NCI-H226 (cell line): ENCODE measurements around the gene NUDT16L1.

Experiments
- DNase-seq: peaks from one replicate; pipeline ENCODE4 v3.0.0-alpha.2; 2015

Gene NUDT16L1

GRCh38 chr16:4696172-4696904, 3.0 kb downstream of the NUDT16L1 start:
- DNase-seq = no peak

DNA sequence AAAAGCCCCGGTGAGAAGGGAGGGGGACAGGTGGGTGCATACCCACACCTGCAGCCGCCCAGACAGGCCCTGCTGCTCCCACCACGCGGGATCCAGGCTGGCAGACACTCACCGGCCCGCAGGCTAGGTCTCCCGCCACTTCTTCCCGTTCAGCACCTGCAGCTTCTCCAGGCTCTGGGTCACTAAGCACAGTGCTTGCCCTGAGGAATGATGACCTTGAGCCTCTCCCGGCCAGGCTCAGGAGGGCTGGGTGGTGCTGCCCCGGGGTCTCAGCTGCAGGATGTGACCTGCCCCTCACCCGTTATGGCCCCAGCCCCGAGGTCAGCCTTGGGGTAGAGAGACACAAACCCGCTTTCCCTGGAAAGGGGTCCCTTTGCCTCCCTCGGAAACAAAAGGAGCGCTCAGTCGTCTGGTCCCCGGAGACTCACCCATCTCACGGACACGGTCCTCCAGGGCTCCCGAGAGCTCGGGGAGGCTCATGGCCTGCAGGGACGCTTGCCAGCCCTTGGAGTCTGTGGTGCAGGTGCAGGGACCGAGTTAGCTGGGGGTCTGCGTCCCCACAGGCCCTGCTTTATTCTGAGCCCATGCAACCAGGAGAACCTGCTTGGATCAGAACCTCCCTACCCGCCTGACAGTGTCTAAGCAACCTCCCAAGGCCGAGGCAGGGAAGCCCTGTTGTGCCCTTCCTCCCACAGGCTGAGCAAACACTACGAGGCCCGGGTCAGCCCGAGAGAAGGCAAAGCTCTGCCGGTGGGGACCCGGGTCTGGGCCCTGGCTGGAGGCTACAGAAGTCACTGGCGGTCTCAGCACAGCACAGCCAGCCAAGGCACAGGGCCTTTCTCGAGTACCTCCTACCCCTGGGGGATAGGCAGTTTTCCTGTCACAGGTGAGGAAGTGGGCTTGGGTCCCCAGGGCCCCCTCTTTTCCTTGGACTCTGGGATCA, 3.8 kb downstream of the NUDT16L1 start:
- no peak for DNase-seq

- no peak for DNase-seq
These were observed 4.5 kb downstream of the NUDT16L1 start for GRCh38 chr16:4697848-4698291.

- DNase-seq = no peak
These were observed 5.1 kb downstream of the NUDT16L1 start for GRCh38 chr16:4698321-4699045.

GRCh38 chr16:4699046-4699556, 5.7 kb downstream of the NUDT16L1 start:
- DNase-seq = no peak

GRCh38 chr16:4700380-4700996, 7.1 kb downstream of the NUDT16L1 start:
- no peak for DNase-seq

DNA sequence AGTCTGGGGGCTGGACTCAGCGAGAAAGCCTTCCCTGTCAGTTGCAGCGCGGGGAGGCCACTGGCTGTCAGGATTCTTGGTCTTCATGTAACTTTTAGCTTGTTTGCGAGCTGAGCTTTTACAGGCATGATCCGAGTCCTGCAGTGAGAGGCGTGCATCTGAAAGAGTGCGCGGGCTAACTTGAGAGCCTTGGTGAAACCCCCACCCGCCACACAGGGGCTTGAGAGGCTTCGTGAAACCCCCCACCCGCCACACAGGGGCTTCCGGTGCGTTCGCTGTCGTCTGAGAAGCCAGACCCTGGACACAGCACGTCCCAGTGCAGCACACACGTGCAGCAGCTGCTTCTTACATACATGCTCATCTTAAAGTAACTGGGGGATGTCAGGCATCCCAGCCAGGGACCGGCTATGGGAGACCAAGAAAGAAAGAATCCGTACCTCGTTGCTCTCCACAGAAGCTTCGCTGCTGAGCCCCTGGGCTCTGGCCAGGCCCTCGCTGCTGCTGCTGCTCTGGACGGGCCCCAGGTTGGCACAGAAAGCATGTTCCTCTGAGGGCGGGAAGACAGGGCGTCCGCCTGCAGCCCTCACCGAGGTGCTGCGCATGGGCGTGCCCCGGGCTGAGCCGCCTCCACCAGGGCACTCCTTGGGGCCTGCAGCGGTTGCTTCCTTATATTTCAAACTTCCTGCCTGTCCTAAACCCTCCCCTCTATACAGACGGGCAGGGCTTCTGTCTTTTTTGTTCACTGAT, 7.8 kb downstream of the NUDT16L1 start:
- DNase-seq = no peak

DNA sequence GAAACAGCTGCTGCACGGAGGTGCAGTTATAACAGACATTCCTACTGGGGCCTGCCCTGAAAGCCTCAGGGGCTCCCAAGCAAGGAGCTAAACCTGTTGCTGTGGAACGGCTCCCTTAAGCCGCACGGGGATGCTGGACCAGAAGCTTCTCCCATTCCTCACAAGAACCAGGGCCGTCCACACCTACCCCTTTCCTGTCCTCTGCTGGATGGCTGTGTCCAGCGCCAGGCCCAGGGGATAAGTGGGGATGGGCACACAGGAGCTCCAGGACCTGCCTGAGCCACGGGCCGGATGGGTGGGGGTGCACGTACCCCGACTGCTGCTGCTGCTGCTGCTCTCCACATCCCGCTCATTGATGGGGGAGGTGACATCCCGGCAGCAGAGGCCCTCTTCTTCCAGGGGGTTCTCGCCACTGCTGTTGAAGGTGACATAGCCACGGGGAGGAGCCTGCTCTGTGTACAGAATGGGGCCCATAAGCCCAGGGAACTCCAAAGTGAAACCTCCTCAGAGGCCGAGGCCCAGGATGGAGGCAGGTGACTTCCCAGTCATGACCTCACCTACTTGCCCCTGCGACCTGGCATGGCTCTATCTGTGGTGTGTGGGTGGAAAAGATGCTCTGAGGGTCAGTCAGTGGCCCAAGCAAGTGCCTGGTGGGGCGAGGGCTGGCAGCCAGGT, 8.6 kb downstream of the NUDT16L1 start:
- DNase-seq = no peak

GRCh38 chr16:4702466-4702808, 9.1 kb downstream of the NUDT16L1 start:
- DNase-seq = no peak

DNA sequence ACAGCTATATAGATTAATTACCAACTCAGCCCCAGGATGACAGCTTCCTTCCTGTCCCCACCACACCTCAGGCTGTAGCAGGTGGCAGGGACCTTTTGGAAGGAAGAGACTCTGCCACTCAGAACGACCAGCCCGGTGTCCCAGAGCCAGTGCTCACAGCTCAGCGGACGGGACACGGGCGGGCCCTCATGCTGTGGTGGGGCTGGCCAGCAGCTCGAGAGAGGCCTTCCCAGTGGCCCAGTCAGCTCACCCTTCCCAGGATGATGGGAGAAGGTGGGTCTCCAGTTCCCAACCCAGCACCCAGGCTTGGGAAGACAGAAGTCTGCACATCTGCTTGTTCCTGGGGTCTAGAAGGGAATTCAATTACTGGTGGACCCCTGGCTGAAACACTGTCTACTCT, 10.5 kb downstream of the NUDT16L1 start:
- no peak for DNase-seq

- DNase-seq = no peak
These were observed 11.1 kb downstream of the NUDT16L1 start for GRCh38 chr16:4704491-4704890.

GRCh38 chr16:4704913-4705312, 11.6 kb downstream of the NUDT16L1 start:
- DNase-seq = no peak

GRCh38 chr16:4706871-4707270, 13.5 kb downstream of the NUDT16L1 start:
- DNase-seq = no peak

GRCh38 chr16:4709481-4709880, 16.1 kb downstream of the NUDT16L1 start:
- DNase-seq = no peak

DNA sequence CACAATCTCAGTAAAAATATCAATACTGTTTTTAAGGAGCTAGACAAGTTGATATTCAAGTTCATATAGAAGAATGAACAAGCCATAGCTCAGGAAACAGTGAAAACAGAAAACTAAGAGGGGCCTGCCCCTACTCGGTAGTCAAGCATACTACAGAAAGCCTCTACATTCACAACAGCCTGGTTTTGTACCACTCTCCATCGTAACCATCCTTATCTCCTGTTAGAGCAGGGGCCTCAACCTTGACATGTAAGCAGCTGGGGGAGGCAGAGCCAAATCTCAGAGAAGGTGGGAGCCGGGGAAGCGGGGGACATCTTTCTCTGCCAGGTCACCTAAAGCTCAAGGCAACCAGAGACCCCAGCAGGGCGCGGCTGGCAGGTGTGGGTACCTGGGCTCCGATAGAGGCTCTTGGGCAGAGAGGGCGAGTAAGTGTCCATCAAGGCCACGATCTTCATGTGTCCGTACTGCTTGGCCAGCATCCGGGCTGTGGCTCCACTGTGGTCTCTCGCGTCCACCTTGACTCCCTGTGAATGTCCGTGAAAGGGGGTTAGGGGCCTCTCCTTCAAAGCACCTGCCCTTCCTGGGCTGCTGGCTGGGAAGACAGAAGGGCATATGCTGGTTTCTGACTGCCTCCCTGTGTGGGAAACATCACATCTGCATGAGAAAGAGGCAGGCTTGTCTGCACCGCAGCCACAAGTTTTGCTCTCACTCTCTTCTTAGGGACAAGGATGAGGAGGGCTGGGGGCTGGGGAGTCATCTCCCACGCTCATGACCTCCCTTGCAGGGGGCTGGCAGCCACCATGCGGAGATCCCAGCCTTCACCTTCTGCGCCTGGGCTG, 20.5 kb downstream of the NUDT16L1 start:
- DNase-seq = no peak

- DNase-seq = no peak
These were observed 21.6 kb downstream of the NUDT16L1 start for GRCh38 chr16:4714996-4715395.

GRCh38 chr16:4718466-4718865, 25.1 kb downstream of the NUDT16L1 start:
- DNase-seq = no peak

DNA sequence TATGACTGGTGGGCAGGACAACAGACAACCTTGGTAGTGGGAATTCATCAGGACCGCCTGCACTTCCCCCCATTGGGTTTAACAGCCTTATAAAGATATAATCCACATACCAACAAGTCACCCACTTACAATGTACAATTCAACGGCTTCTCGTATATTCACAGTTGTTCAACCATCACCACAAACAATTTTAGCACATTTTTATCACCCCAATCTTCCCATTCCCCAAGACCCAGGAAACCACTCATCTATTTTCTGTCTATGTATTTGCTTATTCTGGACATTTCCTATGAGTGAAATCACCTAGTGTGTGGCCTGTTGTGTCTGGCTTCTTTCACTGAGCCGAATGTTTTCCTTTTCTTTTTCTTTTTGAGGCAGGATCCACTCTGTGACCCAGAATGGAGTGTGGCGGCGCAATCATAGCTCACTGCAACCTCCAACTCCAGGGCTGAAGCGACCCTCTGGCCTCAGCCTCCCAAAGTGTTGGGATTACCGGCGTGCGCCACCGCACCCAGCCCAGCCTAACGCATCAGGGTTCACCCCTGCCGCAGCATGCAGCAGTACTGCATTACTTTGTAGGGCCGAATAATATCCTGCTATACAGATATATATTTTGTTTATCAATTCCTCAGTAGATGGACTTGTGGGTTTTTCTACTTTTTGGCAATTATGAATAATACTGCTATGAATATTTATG, 29.9 kb downstream of the NUDT16L1 start:
- DNase-seq = no peak

- DNase-seq = no peak
These were observed 31.4 kb downstream of the NUDT16L1 start for GRCh38 chr16:4724661-4725270.
